IMR-90 (cell line): ENCODE data around the gene TEAD2. TPM values are rescaled to one million over a fixed set of nuclear protein-coding genes. Genes with fewer than 3 reads are reported as not detected.

Source experiments
- ATAC-seq: fragments of 200-7000 bp; cut with Tn5 transposase; 2 replicates; pipeline ENCODE4 v1.9.1; 2020; ENCODE audit warnings: low read depth, mild to moderate bottlenecking, moderate library complexity
- BruUV-seq: library from RNA; stranded (reverse); fragments of 400-500 nt; replicated peaks from 2 replicates; lab custom pipeline; 2021; lab: Mats Ljungman, UMichigan
- CTCF ChIA-PET: fragments of 300-600 bp; formaldehyde crosslinking; extraction: SDS; loops from one replicate; lab custom pipeline; 2021; ENCODE audit warnings: antibody characterized with exemption; lab: Yijun Ruan, JAX
- POLR2A ChIA-PET: fragments of 300-600 bp; sonication (Branson Sonifier 250); formaldehyde crosslinking; loops from one replicate; lab custom pipeline; 2022; ENCODE audit warnings: antibody characterized with exemption; ENCODE audit not compliant: unreplicated experiment; lab: Charles Lee
- DNase-seq: peaks from one replicate; pipeline ENCODE4 v3.0.0; 2013
- H2AFZ ChIP-seq: replicated peaks from 2 replicates; pipeline ENCODE3; 2013; ENCODE audit warnings: low read length, mild to moderate bottlenecking; ENCODE audit not compliant: poor library complexity
- H2AK5ac ChIP-seq: 2 replicates; pipeline ENCODE4 v1.6.1; 2013; ENCODE audit warnings: low read depth, low read length, inconsistent platforms
- H2AK9ac ChIP-seq: replicated peaks from 2 replicates; pipeline ENCODE3; 2013; ENCODE audit warnings: mild to moderate bottlenecking, low read depth, low read length, moderate library complexity; ENCODE audit not compliant: poor library complexity
- H2BK120ac ChIP-seq: 2 replicates; pipeline ENCODE4 v1.6.1; 2013; ENCODE audit warnings: low read depth, low read length, inconsistent platforms
- H2BK15ac ChIP-seq: 3 replicates; pipeline ENCODE4 v1.6.1; 2013; ENCODE audit warnings: low read depth, low read length, inconsistent platforms
- H2BK20ac ChIP-seq: 2 replicates; pipeline ENCODE4 v1.6.1; 2013; ENCODE audit warnings: low read depth, mild to moderate bottlenecking, inconsistent platforms, low read length, moderate library complexity
- H2BK5ac ChIP-seq: 2 replicates; pipeline ENCODE4 v1.6.1; 2013; ENCODE audit warnings: mild to moderate bottlenecking, low read depth, low read length, inconsistent platforms; ENCODE audit not compliant: poor library complexity, severe bottlenecking
- H3K14ac ChIP-seq: replicated peaks from 2 replicates; pipeline ENCODE4 v1.6.1; 2013; ENCODE audit warnings: low read depth, low read length, inconsistent platforms
- H3K18ac ChIP-seq: 2 replicates; pipeline ENCODE4 v1.6.1; 2013; ENCODE audit warnings: low read depth, low read length, control low read depth
- H3K23ac ChIP-seq: 2 replicates; pipeline ENCODE4 v1.6.1; 2013; ENCODE audit warnings: low read depth, low read length, inconsistent platforms
- H3K27ac ChIP-seq: 2 replicates; pipeline ENCODE4 v1.5.1; 2013; ENCODE audit warnings: mild to moderate bottlenecking, control low read depth, low read length; ENCODE audit not compliant: insufficient read depth
- H3K27me3 ChIP-seq: 2 replicates; pipeline ENCODE4 v1.6.1; 2013; ENCODE audit warnings: low read length; ENCODE audit not compliant: control insufficient read depth, insufficient read depth
- H3K36me3 ChIP-seq: 2 replicates; pipeline ENCODE4 v1.6.1; 2013; ENCODE audit warnings: low read length, mixed read lengths; ENCODE audit not compliant: control insufficient read depth, insufficient read depth
- H3K4ac ChIP-seq: 2 replicates; pipeline ENCODE4 v1.6.1; 2013; ENCODE audit warnings: low read depth, low read length, inconsistent platforms
- H3K4me1 ChIP-seq: 2 replicates; pipeline ENCODE4 v1.6.1; 2013; ENCODE audit warnings: low read length, mixed read lengths; ENCODE audit not compliant: control insufficient read depth, insufficient read depth
- H3K4me2 ChIP-seq: 2 replicates; pipeline ENCODE4 v1.6.1; 2013; ENCODE audit warnings: low read depth, mild to moderate bottlenecking, control low read depth, low read length, moderate library complexity
- H3K4me3 ChIP-seq: 2 replicates; pipeline ENCODE4 v1.5.1; 2013; ENCODE audit warnings: low read depth, mild to moderate bottlenecking, control low read depth, low read length, moderate library complexity; ENCODE audit not compliant: insufficient read depth
- H3K56ac ChIP-seq: 2 replicates; pipeline ENCODE4 v1.6.1; 2013; ENCODE audit warnings: low read length, inconsistent platforms; ENCODE audit not compliant: insufficient read depth; ENCODE audit errors: extremely low read depth
- H3K79me1 ChIP-seq, 2 experiments: 2 replicates each; pipeline ENCODE4 v1.6.1; 2013; ENCODE audit warnings: low read length in 2 of 2, inconsistent platforms in 1 of 2, low read depth in 1 of 2
- H3K9ac ChIP-seq: 2 replicates; pipeline ENCODE4 v1.6.1; 2013; ENCODE audit warnings: low read depth, low read length, control low read depth
- H3K9me1 ChIP-seq: 2 replicates; pipeline ENCODE4 v1.6.1; 2013; ENCODE audit warnings: low read length, inconsistent platforms; ENCODE audit not compliant: insufficient read depth
- H3K9me3 ChIP-seq: 2 replicates; pipeline ENCODE4 v1.6.1; 2013; ENCODE audit warnings: low read length; ENCODE audit not compliant: control insufficient read depth, insufficient read depth
- H4K20me1 ChIP-seq: 2 replicates; pipeline ENCODE4 v1.6.1; 2013; ENCODE audit warnings: low read length, inconsistent platforms; ENCODE audit not compliant: insufficient read depth
- H4K5ac ChIP-seq: 2 replicates; pipeline ENCODE4 v1.6.1; 2013; ENCODE audit warnings: mild to moderate bottlenecking, low read depth, low read length, control low read depth
- H4K8ac ChIP-seq, 2 experiments: 2 replicates each; pipeline ENCODE4 v1.6.1; 2013; ENCODE audit warnings: low read depth in 2 of 2, low read length in 2 of 2, control low read depth in 1 of 2, inconsistent platforms in 1 of 2
- H4K91ac ChIP-seq: 2 replicates; pipeline ENCODE4 v1.6.1; 2013; ENCODE audit warnings: low read depth, low read length, inconsistent platforms; ENCODE audit not compliant: insufficient read depth
- BHLHE40 ChIP-seq: fragments of 150-350 bp; IDR thresholded peaks from 2 replicates; pipeline ENCODE4 v1.6.1; 2016; ENCODE audit warnings: mild to moderate bottlenecking, low read depth, low read length
- FOS ChIP-seq: fragments of 150-350 bp; IDR thresholded peaks from 2 replicates; pipeline ENCODE4 v1.6.1; 2016; ENCODE audit warnings: low read depth, low read length
- MAFK ChIP-seq: IDR thresholded peaks from 2 replicates; pipeline ENCODE4 v1.6.1; 2012; ENCODE audit warnings: low read depth, low read length, improper control_type of control experiment
- MAZ ChIP-seq: IDR thresholded peaks from 2 replicates; pipeline ENCODE4 v1.6.1; 2012; ENCODE audit warnings: low read depth, mild to moderate bottlenecking, low read length, improper control_type of control experiment, moderate library complexity, borderline replicate concordance
- NFE2L2 ChIP-seq: fragments of 150-350 bp; IDR thresholded peaks from 2 replicates; pipeline ENCODE4 v1.6.1; 2016; ENCODE audit warnings: low read depth, mild to moderate bottlenecking, low read length
- POLR2A ChIP-seq: IDR thresholded peaks from 2 replicates; pipeline ENCODE4 v1.6.1; 2012; ENCODE audit warnings: mild to moderate bottlenecking, low read depth, low read length
- RAD21 ChIP-seq: IDR thresholded peaks from 2 replicates; pipeline ENCODE4 v1.6.1; 2012; ENCODE audit warnings: low read length, improper control_type of control experiment
- RCOR1 ChIP-seq: IDR thresholded peaks from 2 replicates; pipeline ENCODE4 v1.6.1; 2012; ENCODE audit warnings: mild to moderate bottlenecking, low read length, improper control_type of control experiment; ENCODE audit not compliant: insufficient replicate concordance
- RFX5 ChIP-seq: IDR thresholded peaks from 2 replicates; pipeline ENCODE4 v1.8.0; 2012; ENCODE audit warnings: low read depth, mild to moderate bottlenecking, low read length, moderate library complexity
- WGBS, 2 experiments: methylation state at CpG; one replicate each; pipeline versions ENCODE4 v1.1.5 to v1.1.7; 2013; ENCODE audit warnings: missing lambda C conversion rate in 2 of 2; ENCODE audit not compliant: insufficient read length in 1 of 2; ENCODE audit errors: extremely low coverage in 2 of 2; 5-methylcytosine and 5-hydroxymethylcytosine counted together
- dilution Hi-C: fragments of 300-500 bp; cut with HindIII; formaldehyde crosslinking; loops from one replicate; pipeline ENCODE4 v1.14.3; 2018; ENCODE audit warnings: low sequenced_read_pairs; ENCODE audit not compliant: unreplicated experiment
- in situ Hi-C: fragments of 300-500 bp; cut with MboI; formaldehyde crosslinking; loops from 3 replicates; pipeline ENCODE4 v1.14.3; 2019; ENCODE audit warnings: low sequenced_read_pairs, inconsistent platforms, mixed read lengths
- intact Hi-C: fragments of 100-400 bp; cut with micrococcal nuclease; formaldehyde crosslinking; loops from 2 replicates; pipeline ENCODE4 v1.10.0; 2022
- polyA plus RNA-seq, 3 experiments: library from polyadenylated mRNA; depleted of rRNA; stranded (reverse); fragments of >200 nt; gene quantifications; 2 replicates each; pipeline ENCODE4 v1.2.3, GENCODE V29; 2012; ENCODE audit warnings: low replicate concordance in 1 of 3
- total RNA-seq: library from RNA; depleted of rRNA; stranded (reverse); fragments of >200 nt; gene quantifications from 2 replicates; pipeline ENCODE4 v1.2.3, GENCODE V29; 2012

Gene TEAD2
- total and polyA plus RNA-seq, 2 of the 4 experiments (the other 2 are of a cell fraction), result 30.8 to 33.6 TPM

- POLR2A ChIA-PET, result no interaction called here
- peaks cover 0 to 25% of the 10 kb centered on the region in 2 experiments; a peak in 3 of 4 replicates for H3K79me1 ChIP-seq
Observed at GRCh38 chr19:49347191-49347590, 15.0 kb downstream of the TEAD2 start.

More at GRCh38 chr19:49347191-49347590, 15.0 kb downstream of the TEAD2 start:
- Histone ChIP-seq H3K4me3 (no peak overlapping the region), H4K91ac (no peak overlapping the region), H4K5ac (no peak overlapping the region), H3K4me1 (no peaks in the 10 kb centered on the region), H2AFZ (no peak overlapping the region), H3K56ac (no peak overlapping the region), H2BK20ac (no peak overlapping the region), H3K4me2 (no peak overlapping the region), H3K9me1 (0 out of 2 replicates have a peak, but pooled peaks cover 6% of the 10 kb centered on the region), H4K20me1 (peaks cover 13% of the 10 kb centered on the region), H2BK15ac (no peak overlapping the region), H3K18ac (no peak overlapping the region), H2BK5ac (no peak overlapping the region), H2BK120ac (no peak overlapping the region), H3K23ac (no peak overlapping the region), H3K9ac (no peak overlapping the region), H2AK5ac (no peak overlapping the region), H3K9me3 (no peaks in the 10 kb centered on the region), H4K8ac (no peak overlapping the region), H3K27me3 (no peaks in the 10 kb centered on the region), H3K4ac (no peak overlapping the region), H3K14ac (no peak overlapping the region), H2AK9ac (no peak overlapping the region), H3K27ac (no peak overlapping the region), H3K36me3 (peaks cover 79% of the 10 kb centered on the region)
- TF ChIP-seq FOS (no peak), RFX5 (no peak), RAD21 (no peak), NFE2L2 (no peak), BHLHE40 (no peak), MAZ (no peak), POLR2A (no peak), RCOR1 (no peak), MAFK (no peak)
- CTCF ChIA-PET, result no interaction called here
- WGBS, 2 experiments, result 98% methylated on average over 6 of the region's 15 CpGs; no CpG with 5 or more reads in 1 of the 2 experiments
- no TSS peak for BruUV-seq
- ATAC-seq (no peak), DNase-seq (no peak)
- in situ Hi-C loops, result no loop called here
- intact Hi-C loops, result no loop called here
- dilution Hi-C loops, result no loop called here
